ENCODE data around the gene HIVEP2.

DNA sequence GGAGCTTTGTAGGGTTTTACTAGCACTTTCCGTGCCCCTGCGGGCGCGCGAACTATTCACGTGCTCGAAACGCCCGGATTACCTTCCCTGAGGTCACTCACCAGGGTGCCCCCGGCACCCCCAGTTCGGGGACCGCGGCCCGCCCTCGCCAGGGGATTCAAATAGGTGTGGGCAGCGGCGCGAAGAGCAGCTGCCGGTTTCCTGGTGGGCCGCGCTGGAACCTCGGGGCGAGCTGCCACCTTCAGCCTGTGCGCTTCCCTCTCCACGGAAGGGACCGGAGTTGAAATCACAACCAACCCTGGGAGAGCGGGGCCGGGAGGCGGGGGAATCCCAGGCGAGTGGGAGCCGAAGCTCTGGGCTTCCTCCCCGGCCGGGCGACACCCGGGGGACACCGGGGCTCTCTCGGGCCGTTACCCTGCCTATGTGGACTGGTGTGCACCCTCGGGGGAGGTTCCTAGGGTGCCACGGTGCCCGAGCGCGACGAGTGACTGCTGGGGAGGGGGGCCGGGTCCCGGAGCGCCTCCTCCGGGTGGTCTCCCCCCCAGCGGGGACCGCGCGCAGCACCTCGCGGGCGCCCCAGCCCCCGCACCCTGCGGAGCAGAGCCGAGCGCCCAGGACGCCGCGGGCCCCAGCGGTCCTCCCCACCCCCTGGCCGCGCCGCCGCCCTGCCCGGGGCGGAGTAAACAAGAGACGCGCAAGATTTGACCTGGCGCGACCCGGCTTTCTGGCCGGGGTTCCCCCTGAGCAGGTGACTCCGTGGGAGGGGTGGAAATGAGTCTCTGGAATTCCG lies 2.1 kb upstream of the HIVEP2 start:
- TF ChIP-seq, protein P1, sequence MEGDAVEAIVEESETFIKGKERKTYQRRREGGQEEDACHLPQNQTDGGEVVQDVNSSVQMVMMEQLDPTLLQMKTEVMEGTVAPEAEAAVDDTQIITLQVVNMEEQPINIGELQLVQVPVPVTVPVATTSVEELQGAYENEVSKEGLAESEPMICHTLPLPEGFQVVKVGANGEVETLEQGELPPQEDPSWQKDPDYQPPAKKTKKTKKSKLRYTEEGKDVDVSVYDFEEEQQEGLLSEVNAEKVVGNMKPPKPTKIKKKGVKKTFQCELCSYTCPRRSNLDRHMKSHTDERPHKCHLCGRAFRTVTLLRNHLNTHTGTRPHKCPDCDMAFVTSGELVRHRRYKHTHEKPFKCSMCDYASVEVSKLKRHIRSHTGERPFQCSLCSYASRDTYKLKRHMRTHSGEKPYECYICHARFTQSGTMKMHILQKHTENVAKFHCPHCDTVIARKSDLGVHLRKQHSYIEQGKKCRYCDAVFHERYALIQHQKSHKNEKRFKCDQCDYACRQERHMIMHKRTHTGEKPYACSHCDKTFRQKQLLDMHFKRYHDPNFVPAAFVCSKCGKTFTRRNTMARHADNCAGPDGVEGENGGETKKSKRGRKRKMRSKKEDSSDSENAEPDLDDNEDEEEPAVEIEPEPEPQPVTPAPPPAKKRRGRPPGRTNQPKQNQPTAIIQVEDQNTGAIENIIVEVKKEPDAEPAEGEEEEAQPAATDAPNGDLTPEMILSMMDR (IDR thresholded peaks at IDR 0.05): no peak
- TF ChIP-seq BCL3 (IDR thresholded peaks at IDR 0.05): no peak
- TF ChIP-seq MYC (IDR thresholded peaks at IDR 0.05; ENCODE audit: borderline replicate concordance, low read length): no peak
- TF ChIP-seq POLR2A (IDR thresholded peaks at IDR 0.05; ENCODE audit: low read length): no peak
- no peak; the same call in 1 of the 3 replicates for TF ChIP-seq SMC3 (IDR thresholded peaks at IDR 0.05)
- no peak for TF ChIP-seq JUNB (IDR thresholded peaks at IDR 0.05)
- TF ChIP-seq EP300 (IDR thresholded peaks at IDR 0.05): no peak
- TF ChIP-seq REST (IDR thresholded peaks at IDR 0.05): no peak
- no peak for TF ChIP-seq FOSL2 (IDR thresholded peaks at IDR 0.05)
- TF ChIP-seq FOSL2 (CRISPR knock-in tag; IDR thresholded peaks at IDR 0.05): no peak
- no peak; a peak in 1 of 5 replicates for TF ChIP-seq RAD21 (conservative IDR thresholded peaks at IDR 0.05 in 1 of 2, IDR thresholded peaks at IDR 0.05 in 1 of 2)
- no peak for TF ChIP-seq CHD2 (IDR thresholded peaks at IDR 0.05; ENCODE audit: low read length, partially characterized antibody)
- TF ChIP-seq JUN (IDR thresholded peaks at IDR 0.05): no peak; a peak in 1 of 5 replicates
- TF ChIP-seq HDAC2 (IDR thresholded peaks at IDR 0.05): no peak
